ENCODE results near the gene RFX5.
"Not testable (repeated sequence)": the region's sequence is repeated elsewhere in the genome, so short reads cannot be mapped to it uniquely, and the experiment has no call there.

Gene RFX5

GRCh38 chr1:151356696-151357095 lies 9.6 kb upstream of the RFX5 start:
- H3K4me3 ChIP-seq (ENCODE audit: low read depth, low read length): no peak overlapping the region
- DNase-seq (ENCODE audit: low read depth): no peak
- TF ChIP-seq CTCF (IDR thresholded peaks at IDR 0.05; ENCODE audit: control insufficient read depth, extremely low read depth, insufficient read depth): no peak

- no peak overlapping the region for H3K4me3 ChIP-seq (ENCODE audit: low read depth, low read length)
- no peak for TF ChIP-seq CTCF (IDR thresholded peaks at IDR 0.05; ENCODE audit: control insufficient read depth, extremely low read depth, insufficient read depth)
- no peak for DNase-seq (ENCODE audit: low read depth)
Observed at GRCh38 chr1:151352021-151352718, 5.1 kb upstream of the RFX5 start.

GRCh38 chr1:151350323-151350722 lies 3.3 kb upstream of the RFX5 start:
- DNase-seq (ENCODE audit: low read depth); H3K4me3 ChIP-seq (ENCODE audit: low read depth, low read length): not testable (repeated sequence)

GRCh38 chr1:151347523-151348246 lies 633 bp upstream of the RFX5 start:
- DNase-seq (ENCODE audit: low read depth): no peak
- H3K4me3 ChIP-seq (ENCODE audit: low read depth, low read length): peak overlapping the region; percentile 81; the same call in 1 of the 2 replicates
- no peak for TF ChIP-seq CTCF (IDR thresholded peaks at IDR 0.05; ENCODE audit: control insufficient read depth, extremely low read depth, insufficient read depth)

- TF ChIP-seq CTCF (IDR thresholded peaks at IDR 0.05; ENCODE audit: control insufficient read depth, extremely low read depth, insufficient read depth): no peak
- peak overlapping the region; percentile 81 for H3K4me3 ChIP-seq (ENCODE audit: low read depth, low read length)
- no peak for DNase-seq (ENCODE audit: low read depth)
Observed at GRCh38 chr1:151346082-151346768, 827 bp downstream of the RFX5 start.

GRCh38 chr1:151344291-151344690 lies 2.8 kb downstream of the RFX5 start:
- no peak overlapping the region for H3K4me3 ChIP-seq (ENCODE audit: low read depth, low read length)
- no peak for DNase-seq (ENCODE audit: low read depth)
- no peak for TF ChIP-seq CTCF (IDR thresholded peaks at IDR 0.05; ENCODE audit: control insufficient read depth, extremely low read depth, insufficient read depth)

- H3K4me3 ChIP-seq (ENCODE audit: low read depth, low read length): no peak overlapping the region
- DNase-seq (ENCODE audit: low read depth): no peak
- TF ChIP-seq CTCF (IDR thresholded peaks at IDR 0.05; ENCODE audit: control insufficient read depth, extremely low read depth, insufficient read depth): no peak
Observed at GRCh38 chr1:151343587-151343986, 3.5 kb downstream of the RFX5 start.
